Activated naive CD8-positive, alpha-beta T cell treated with anti-CD3 and anti-CD28 coated beads, Interleukin-2, amount 10 ng/mL, durations not matched to agents 7 days and 5 days (primary cell): Measurements from ENCODE around the gene ANKRD11. TPM values are rescaled to one million over a fixed set of nuclear protein-coding genes. Genes with fewer than 3 reads are reported as not detected.
"Not testable (repeated sequence)": the region's sequence is repeated elsewhere in the genome, so short reads cannot be mapped to it uniquely, and the experiment has no call there.

Source experiments
- ATAC-seq: fragments of 150-1000 bp; cut with Tn5 transposase; one replicate; pipeline ENCODE4 v1.10.0; 2021; ENCODE audit warnings: low read depth, moderate library complexity
- POLR2A ChIA-PET: fragments of 350-600 bp; sonication (Branson Sonifier 250); formaldehyde crosslinking; loops from one replicate; lab custom pipeline; 2021; ENCODE audit warnings: antibody characterized with exemption; lab: Charles Lee
- DNase-seq: peaks from one replicate; pipeline ENCODE4 v3.0.0; 2021
- H3K27ac Mint-ChIP-seq: one replicate; pipeline ENCODE4 v1.8.0; 2022; ENCODE audit warnings: mild to moderate bottlenecking, mixed read lengths
- H3K27me3 Mint-ChIP-seq: one replicate; pipeline ENCODE4 v1.8.0; 2022; ENCODE audit warnings: mild to moderate bottlenecking, moderate library complexity, mixed read lengths
- H3K36me3 Mint-ChIP-seq: one replicate; pipeline ENCODE4 v1.8.0; 2021; ENCODE audit warnings: mild to moderate bottlenecking, mixed read lengths
- H3K4me1 Mint-ChIP-seq: one replicate; pipeline ENCODE4 v1.8.0; 2021; ENCODE audit warnings: mixed read lengths
- H3K4me3 Mint-ChIP-seq: one replicate; pipeline ENCODE4 v1.8.0; 2022; ENCODE audit warnings: mild to moderate bottlenecking, moderate library complexity, mixed read lengths
- H3K9me3 Mint-ChIP-seq: one replicate; pipeline ENCODE4 v1.8.0; 2021; ENCODE audit warnings: mixed read lengths
- total RNA-seq, 2 experiments: library from RNA; stranded (reverse); gene quantifications; one replicate each; pipeline ENCODE4 v1.2.3, GENCODE V29; 2021

Gene ANKRD11
- total RNA-seq, 2 experiments from 2014 or later = 213 to 217 TPM

GRCh38 chr16:89338863-89339262 lies 151.5 kb downstream of the ANKRD11 start:
- peaks cover 14% of the 10 kb centered on the region for H3K36me3 Mint-ChIP-seq

GRCh38 chr16:89337965-89338364 lies 152.4 kb downstream of the ANKRD11 start:
- DNase-seq = no peak
- peaks cover 6% of the 10 kb centered on the region for H3K36me3 Mint-ChIP-seq
- H3K4me1 Mint-ChIP-seq = peaks cover 44% of the 10 kb centered on the region
- H3K4me3 Mint-ChIP-seq = no peak overlapping the region
- H3K9me3 Mint-ChIP-seq = no peaks in the 10 kb centered on the region
- H3K27me3 Mint-ChIP-seq = no peaks in the 10 kb centered on the region
- POLR2A ChIA-PET = no interaction called here
- no peak overlapping the region for H3K27ac Mint-ChIP-seq
- no peak for ATAC-seq

More at GRCh38 chr16:89338863-89339262, 151.5 kb downstream of the ANKRD11 start:
- H3K27me3 Mint-ChIP-seq = no peaks in the 10 kb centered on the region
- DNase-seq (no peak), ATAC-seq (no peak)
- H3K4me3 Mint-ChIP-seq = no peak overlapping the region
- no peak overlapping the region for H3K27ac Mint-ChIP-seq
- POLR2A ChIA-PET = interaction anchor here (0.7 kb wide), 1 partner anchor 96 kb away, joined by 4 read pairs; no protein-coding TSS in a partner anchor
- H3K9me3 Mint-ChIP-seq = no peaks in the 10 kb centered on the region
- peaks cover 41% of the 10 kb centered on the region for H3K4me1 Mint-ChIP-seq

- POLR2A ChIA-PET = interaction anchor here (1.0 to 1.1 kb wide), 2 partner anchors 20 to 22 kb away, joined by 3 to 4 read pairs; no protein-coding TSS in a partner anchor
- Mint-ChIP-seq H3K4me3 (no peak overlapping the region), H3K9me3 (no peaks in the 10 kb centered on the region), H3K27ac (no peak overlapping the region), H3K4me1 (peaks cover 50% of the 10 kb centered on the region), H3K27me3 (no peaks in the 10 kb centered on the region), H3K36me3 (peaks cover 2% of the 10 kb centered on the region)
- DNase-seq (no peak), ATAC-seq (no peak)
Measured at GRCh38 chr16:89335803-89336485, 154.4 kb downstream of the ANKRD11 start.

GRCh38 chr16:89334988-89335802 lies 155.2 kb downstream of the ANKRD11 start:
- no peak overlapping the region for H3K4me3 Mint-ChIP-seq
- H3K9me3 Mint-ChIP-seq = no peaks in the 10 kb centered on the region
- H3K36me3 Mint-ChIP-seq = peaks cover 2% of the 10 kb centered on the region
- POLR2A ChIA-PET = interaction anchor here (0.5 to 1.1 kb wide), 3 partner anchors 19 to 97 kb away, joined by 3 to 4 read pairs (median 3); no protein-coding TSS in a partner anchor
- H3K4me1 Mint-ChIP-seq = peaks cover 53% of the 10 kb centered on the region
- H3K27ac Mint-ChIP-seq = peak overlapping the region; percentile 45
- no peaks in the 10 kb centered on the region for H3K27me3 Mint-ChIP-seq
- no peak for ATAC-seq
- DNase-seq = no peak

GRCh38 chr16:89334461-89334860 lies 155.9 kb downstream of the ANKRD11 start:
- POLR2A ChIA-PET = interaction anchor here (1.1 kb wide), 1 partner anchor 24 kb away, joined by 3 read pairs; no protein-coding TSS in a partner anchor
- no peaks in the 10 kb centered on the region for H3K27me3 Mint-ChIP-seq
- ATAC-seq (no peak), DNase-seq (no peak)
- H3K27ac Mint-ChIP-seq = peak overlapping the region; percentile 60
- H3K36me3 Mint-ChIP-seq = peaks cover 2% of the 10 kb centered on the region
- H3K9me3 Mint-ChIP-seq = no peaks in the 10 kb centered on the region
- H3K4me3 Mint-ChIP-seq = peak overlapping the region; percentile 8
- H3K4me1 Mint-ChIP-seq = peaks cover 53% of the 10 kb centered on the region

GRCh38 chr16:89334050-89334449 lies 156.3 kb downstream of the ANKRD11 start:
- no peak for DNase-seq
- Mint-ChIP-seq H3K27me3 (no peaks in the 10 kb centered on the region), H3K4me1 (peaks cover 56% of the 10 kb centered on the region), H3K9me3 (no peaks in the 10 kb centered on the region), H3K4me3 (peak overlapping the region; percentile 8), H3K36me3 (peaks cover 2% of the 10 kb centered on the region), H3K27ac (peak overlapping the region; percentile 60)
- POLR2A ChIA-PET = no interaction called here
- no peak for ATAC-seq

GRCh38 chr16:89333401-89334001 lies 156.9 kb downstream of the ANKRD11 start:
- H3K27ac Mint-ChIP-seq = peak overlapping the region; percentile 54
- H3K27me3 Mint-ChIP-seq, DNase-seq, POLR2A ChIA-PET, H3K36me3 Mint-ChIP-seq, H3K9me3 Mint-ChIP-seq, H3K4me3 Mint-ChIP-seq: not testable (repeated sequence)
- peak; percentile 45 for ATAC-seq
- peaks cover 55% of the 10 kb centered on the region for H3K4me1 Mint-ChIP-seq

- no peaks in the 10 kb centered on the region for H3K27me3 Mint-ChIP-seq
- H3K4me1 Mint-ChIP-seq = peaks cover 56% of the 10 kb centered on the region
- DNase-seq (no peak), ATAC-seq (no peak)
- H3K36me3 Mint-ChIP-seq = peaks cover 3% of the 10 kb centered on the region
- no peaks in the 10 kb centered on the region for H3K9me3 Mint-ChIP-seq
- POLR2A ChIA-PET = no interaction called here
- H3K4me3 Mint-ChIP-seq = no peak overlapping the region
- no peak overlapping the region for H3K27ac Mint-ChIP-seq
Measured at GRCh38 chr16:89332902-89333245, 157.5 kb downstream of the ANKRD11 start.

GRCh38 chr16:89332243-89332901 lies 158.0 kb downstream of the ANKRD11 start:
- ATAC-seq = no peak
- Mint-ChIP-seq H3K27ac (peak overlapping the region; percentile 50), H3K4me1 (peaks cover 58% of the 10 kb centered on the region), H3K36me3 (peaks cover 5% of the 10 kb centered on the region), H3K9me3 (no peaks in the 10 kb centered on the region), H3K27me3 (no peaks in the 10 kb centered on the region), H3K4me3 (peak overlapping the region; percentile 41)
- POLR2A ChIA-PET = interaction anchor here (0.5 kb wide), 1 partner anchor 16 kb away, joined by 4 read pairs; no protein-coding TSS in a partner anchor
- DNase-seq = no peak

- no peak for DNase-seq
- H3K9me3 Mint-ChIP-seq = no peaks in the 10 kb centered on the region
- H3K36me3 Mint-ChIP-seq = peaks cover 5% of the 10 kb centered on the region
- peaks cover 63% of the 10 kb centered on the region for H3K4me1 Mint-ChIP-seq
- POLR2A ChIA-PET = interaction anchor here (0.5 kb wide), 1 partner anchor 17 kb away, joined by 4 read pairs; no protein-coding TSS in a partner anchor
- peak overlapping the region; percentile 62 for H3K27ac Mint-ChIP-seq
- H3K4me3 Mint-ChIP-seq = peak overlapping the region; percentile 55
- ATAC-seq = peak; percentile 40
- no peaks in the 10 kb centered on the region for H3K27me3 Mint-ChIP-seq
Measured at GRCh38 chr16:89331371-89332109, 158.8 kb downstream of the ANKRD11 start.

GRCh38 chr16:89330177-89330856 lies 160.0 kb downstream of the ANKRD11 start:
- Mint-ChIP-seq H3K27me3 (no peaks in the 10 kb centered on the region), H3K9me3 (no peaks in the 10 kb centered on the region), H3K27ac (peak overlapping the region; percentile 72), H3K4me3 (peak overlapping the region; percentile 59), H3K4me1 (peaks cover 68% of the 10 kb centered on the region), H3K36me3 (peaks cover 6% of the 10 kb centered on the region)
- POLR2A ChIA-PET = no interaction called here
- peak; percentile 67 for ATAC-seq
- DNase-seq = no peak

GRCh38 chr16:89329830-89330176 lies 160.6 kb downstream of the ANKRD11 start:
- H3K36me3 Mint-ChIP-seq, DNase-seq, H3K27me3 Mint-ChIP-seq, H3K9me3 Mint-ChIP-seq, POLR2A ChIA-PET, ATAC-seq: not testable (repeated sequence)
- H3K27ac Mint-ChIP-seq = peak overlapping the region; percentile 72
- H3K4me1 Mint-ChIP-seq = peaks cover 69% of the 10 kb centered on the region
- peak overlapping the region; percentile 59 for H3K4me3 Mint-ChIP-seq
